HG03378 (cell line): ENCODE data around the gene DNASE1.

Experiments used
- ATAC-seq: cut with Tn5 transposase; IDR thresholded peaks from one replicate; pipeline ENCODE4 v1.9.1; 2021; ENCODE audit warnings: mild to moderate bottlenecking, moderate library complexity; ENCODE audit not compliant: unreplicated experiment

The DNASE1 gene

DNA sequence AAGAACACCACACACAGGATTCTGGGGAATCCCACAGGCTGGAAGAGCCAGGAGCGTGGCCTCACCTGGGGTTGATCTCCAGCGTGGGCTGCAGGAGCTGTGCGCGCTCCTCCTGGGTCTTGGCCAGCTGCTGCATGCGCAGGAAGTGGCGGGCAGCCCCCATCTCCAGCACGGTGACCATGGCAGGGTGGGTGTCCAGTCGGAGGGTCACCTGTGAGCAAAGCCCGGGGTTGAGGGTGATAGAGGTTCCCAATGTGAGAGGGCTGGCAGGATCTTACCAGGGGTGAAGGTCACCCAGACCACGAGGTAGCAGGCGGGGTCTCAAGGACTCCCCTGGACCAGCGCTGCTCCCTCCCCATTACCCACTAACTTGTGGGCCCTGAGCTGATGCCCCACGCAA is 7.4 kb downstream of the DNASE1 start:
- ATAC-seq, result no peak

DNA sequence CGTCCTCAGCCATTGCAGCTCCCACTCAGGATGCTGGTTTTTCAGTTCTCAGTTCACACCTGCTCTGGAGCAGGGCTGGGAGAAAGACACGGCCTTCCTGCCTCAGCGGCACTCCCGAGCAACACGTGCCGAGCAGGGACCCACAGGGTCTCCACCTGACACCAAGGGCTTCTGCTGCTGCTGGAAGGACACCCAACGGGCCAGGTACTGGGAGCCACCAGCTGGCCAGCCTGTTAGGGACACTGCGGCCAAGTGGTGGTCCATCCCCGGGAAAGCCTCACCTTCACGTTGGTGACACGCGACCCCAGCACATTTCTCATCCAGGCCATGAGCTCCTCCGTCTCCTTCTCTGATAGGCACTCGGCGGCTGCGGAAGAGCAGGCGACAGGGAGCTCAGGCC is 8.1 kb downstream of the DNASE1 start:
- no peak for ATAC-seq

DNA sequence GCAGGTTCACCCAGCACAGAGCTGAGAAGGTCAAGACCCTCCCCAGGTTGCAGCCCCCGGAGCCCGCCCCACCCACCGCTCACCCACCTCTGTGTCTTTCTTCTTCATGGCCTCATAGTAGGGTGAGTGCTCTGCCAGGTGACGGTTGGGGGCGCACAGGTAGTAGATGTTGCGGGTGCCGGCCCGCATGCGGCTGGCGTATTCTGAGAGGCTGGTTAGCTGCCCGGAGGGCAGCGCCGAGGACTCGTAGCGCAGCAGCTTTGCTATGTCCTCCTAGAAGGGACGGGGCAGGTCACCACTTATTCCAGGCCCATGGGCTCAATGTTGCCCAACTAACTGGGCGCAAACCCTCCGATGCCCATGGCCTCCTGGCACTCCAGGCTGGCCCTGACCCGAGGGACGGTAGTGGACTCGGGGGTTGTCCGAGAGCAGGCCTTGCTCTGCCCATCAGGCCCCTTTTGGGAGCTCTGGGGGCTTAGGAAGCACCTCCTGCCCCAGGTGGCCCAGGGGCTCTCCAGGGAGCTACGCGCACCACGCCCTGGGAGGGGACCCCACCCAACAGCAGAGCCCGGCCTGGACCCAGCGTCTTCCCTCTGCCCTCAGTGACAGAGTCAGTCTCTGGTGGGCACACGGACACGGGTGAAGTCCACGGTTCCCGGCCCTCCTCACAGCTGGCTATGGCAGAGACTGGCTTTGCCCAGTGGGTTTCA is 9.9 kb downstream of the DNASE1 start:
- ATAC-seq, result no peak

DNA sequence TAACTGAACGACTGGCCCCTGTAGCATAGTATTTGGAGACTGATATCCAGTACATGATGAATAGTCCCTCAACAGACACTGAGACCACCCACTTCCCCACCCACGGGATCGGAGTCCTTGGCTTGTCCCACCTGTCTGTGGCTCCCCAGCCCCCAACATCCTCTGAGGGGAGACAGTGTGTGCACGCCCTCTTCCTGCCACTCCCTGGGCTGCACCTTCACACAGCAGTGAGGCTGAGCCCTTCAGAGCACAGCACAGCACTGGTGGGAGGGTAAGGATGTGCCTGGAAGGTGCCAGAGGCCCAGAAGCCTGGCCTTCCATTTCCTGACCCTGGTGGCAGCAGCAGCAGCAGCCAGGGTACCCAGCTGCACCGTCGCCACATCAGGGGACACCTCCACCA is 11.0 kb downstream of the DNASE1 start:
- no peak for ATAC-seq

DNA sequence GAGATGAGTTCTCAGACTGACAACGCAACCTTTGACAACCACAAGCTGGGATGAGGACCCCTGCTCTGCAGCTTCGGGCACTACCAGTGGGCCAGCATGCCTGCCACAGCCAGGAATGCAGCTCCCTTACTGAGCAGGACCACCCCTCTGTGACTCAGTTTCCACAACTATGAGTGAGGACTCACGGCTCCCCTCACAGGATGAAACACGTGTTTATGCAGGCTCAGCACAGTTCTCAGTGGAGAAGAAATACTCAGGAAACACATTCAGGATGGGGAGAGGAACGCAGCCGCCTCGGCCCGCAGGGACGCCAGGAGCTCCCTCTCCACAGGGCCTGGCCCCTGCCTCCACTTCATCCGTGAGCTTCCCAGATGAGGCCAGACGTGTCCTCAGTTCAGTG is 14.1 kb downstream of the DNASE1 start:
- no peak for ATAC-seq

DNA sequence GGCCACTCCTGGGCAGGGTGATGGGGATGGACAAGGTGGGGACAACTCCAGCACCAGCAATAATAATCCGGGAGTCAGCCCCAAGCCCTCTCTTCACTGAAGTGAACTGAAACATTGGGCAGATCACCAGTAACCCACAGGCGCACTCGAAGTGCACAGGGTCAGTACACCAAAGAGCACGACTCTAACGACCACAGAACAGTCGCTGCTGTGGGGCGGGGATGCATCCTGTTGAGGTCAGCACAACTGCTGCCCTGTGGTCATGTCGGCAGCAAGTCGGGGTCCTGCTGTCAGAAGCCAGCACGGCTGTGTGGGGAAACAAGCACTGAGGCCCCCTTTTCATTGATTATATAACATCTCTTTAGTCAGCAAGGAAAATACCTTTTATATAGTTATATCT is 14.6 kb downstream of the DNASE1 start:
- ATAC-seq, result no peak

DNA sequence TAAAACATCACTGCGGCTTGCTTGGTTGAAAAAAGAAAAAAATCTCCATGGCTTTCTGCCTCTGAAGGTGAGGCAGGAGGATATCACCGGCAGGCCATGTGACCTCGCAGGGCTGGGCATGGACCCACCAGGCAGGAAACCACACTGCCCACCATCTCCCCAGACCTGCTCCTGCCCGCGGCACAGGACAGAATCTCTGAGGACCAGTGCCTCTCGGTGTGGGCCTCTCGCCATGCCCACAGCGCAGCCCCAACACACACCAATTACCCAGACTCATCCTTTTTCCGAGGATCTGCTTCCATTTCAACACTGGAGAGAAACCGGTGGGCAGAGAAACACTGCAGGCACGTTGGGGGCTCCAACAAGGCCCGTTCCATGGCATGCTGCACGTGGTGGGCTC is 16.2 kb downstream of the DNASE1 start:
- ATAC-seq, result no peak

DNA sequence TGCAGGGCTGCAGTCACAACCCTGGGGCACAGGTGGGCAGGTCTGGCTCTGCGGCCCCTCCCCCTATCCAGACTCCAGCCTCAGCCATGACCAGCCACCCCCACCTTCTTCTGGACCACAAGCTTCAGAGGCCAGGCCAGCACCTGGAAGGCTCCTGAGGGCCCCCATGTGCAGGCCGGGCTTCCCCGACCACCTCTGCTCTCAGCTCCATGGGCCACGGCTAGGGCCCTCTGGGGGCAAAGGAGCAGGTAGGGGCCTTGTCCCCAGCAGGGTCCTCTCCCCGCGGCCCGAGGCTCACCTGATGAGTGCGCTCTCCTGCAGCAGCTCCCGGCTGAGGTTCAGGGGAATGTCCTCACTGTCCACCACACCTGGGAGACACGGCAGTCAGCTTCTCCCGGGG is 16.9 kb downstream of the DNASE1 start:
- no peak for ATAC-seq

DNA sequence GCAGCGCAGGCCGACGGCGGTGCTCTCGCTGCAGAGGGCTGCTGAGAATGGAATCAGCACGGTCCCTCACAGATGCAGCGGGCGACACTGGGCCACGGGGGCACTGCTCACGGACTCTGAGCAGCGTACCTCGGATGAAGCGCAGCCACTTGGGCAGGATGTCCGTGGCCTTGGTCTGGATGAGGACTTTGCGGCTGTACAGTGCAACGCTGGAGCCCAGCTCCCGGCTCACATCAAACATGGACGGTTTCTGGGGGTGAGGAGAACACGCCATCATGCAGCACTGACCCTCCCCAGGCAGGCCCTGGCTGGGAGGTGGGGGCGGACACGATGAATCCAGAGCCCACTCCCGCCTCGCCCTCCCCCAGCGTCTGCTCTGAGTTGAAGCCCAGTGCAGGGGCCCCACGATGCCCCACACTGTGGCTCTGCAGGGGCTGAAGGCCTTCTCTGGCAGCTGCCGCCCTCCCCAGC is 18.1 kb downstream of the DNASE1 start:
- no peak for ATAC-seq

DNA sequence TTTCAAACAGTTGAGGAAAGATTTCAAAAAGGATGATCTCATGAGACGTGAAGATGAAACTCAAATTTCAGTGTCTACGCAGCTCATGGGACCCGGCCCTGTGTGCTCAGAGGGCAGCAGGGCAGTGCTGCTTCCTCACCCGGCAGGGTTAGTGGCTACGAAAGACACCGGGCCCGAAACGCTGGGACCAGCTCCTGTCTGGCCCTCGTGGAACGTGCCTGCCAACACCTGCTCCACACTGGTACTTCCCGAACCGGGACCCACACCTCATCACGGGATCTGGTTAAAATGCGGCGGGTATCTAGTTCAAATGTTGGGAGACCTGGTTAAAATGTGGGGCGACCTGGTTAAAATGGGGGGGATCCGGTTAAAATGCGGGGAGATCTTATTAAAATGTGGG is 18.7 kb downstream of the DNASE1 start:
- ATAC-seq, result no peak

DNA sequence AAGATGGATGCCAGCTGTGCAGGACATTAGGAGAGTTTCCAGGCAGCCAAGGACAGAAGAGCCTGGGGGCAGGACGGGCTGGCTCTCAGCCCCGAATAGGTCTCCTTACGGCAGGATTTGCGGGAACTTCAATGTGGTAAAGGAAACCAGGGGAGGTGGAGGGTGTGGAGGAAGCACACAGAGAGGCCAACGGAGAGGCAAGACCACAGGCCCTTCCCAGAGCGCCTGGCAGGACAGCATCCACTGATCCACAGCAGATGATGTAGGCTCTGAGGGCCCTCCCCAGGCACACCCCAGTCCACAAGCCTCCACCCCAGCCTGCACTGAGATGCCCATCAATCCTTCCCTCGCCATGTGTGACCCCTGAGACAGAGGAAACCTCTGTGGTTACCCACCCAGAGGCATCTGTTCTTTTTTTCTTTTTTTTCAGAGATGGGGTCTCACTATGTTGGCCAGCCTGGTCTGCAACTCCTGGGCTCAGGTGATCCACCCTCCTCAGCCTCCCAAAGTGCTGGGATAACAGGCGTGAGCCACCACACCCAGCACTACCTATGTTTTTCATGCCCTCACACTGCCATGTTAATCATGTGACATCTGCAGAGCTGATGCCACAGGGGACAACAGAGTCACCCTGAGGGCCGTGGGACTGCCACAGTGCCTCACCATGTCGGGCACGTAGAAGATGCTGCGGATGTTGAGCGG is 19.3 kb downstream of the DNASE1 start:
- no peak for ATAC-seq

DNA sequence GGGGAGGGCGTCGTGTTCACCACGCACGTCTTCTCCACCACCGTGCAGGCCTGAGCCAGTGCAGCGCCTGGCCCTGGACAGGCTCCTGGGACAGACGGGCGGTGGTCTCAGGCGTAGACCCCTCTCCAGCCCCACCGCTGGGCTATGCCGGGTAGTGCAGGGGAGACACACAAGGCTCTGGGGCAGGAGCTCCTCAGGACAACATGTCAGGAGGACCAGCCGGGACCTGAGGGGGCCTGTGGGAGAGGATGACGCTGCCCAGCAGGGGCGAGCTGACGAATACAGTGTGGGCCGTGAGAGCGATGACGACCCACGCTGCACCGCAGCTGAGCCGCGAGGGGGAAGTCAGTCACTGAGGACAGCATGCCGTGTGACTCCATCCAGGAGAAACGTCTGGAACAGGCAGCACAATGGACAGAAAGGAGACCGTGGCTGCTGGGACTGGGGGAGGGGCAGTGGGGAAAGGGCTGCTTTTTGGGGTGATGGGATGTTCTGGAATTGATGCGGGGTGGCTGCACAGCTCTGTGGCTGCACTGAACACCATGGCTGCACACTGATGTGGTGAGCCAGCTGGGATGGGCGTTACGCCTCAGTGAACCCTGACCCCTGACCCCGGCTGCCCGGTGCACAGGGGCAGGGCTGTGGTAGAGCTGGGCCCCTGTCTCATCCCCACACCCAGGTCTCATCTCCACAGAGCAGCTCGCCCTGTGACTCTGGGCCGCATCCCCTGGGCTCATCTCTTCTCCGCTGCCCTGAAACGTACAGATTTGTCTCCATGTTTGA is 20.2 kb downstream of the DNASE1 start:
- ATAC-seq, result no peak

DNA sequence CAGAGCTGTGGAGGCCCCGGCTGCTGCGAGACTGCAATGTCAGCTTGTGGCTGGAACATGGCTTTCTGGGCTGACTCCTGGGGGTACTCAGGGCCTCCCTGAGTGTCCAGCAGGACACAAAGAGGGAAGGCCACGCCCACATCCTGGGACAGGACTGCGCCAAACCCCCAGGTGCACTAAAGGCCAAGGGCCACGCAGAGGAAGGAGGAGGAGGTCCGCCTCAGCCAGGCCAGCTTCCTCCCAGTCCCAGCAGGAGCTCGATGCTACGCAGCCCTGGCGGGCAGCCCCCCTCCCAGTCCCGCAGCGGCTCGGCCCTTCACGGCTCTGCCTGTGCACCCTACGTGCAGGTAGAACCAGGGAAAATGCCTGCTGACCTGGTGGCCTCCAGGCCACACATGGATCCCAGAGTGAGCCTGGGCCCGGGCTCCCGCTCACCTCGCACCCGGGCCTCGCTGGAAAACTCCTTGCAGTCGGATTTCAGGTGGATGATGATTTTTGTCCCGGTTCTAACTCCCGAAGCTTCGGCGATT is 21.2 kb downstream of the DNASE1 start:
- no peak for ATAC-seq

DNA sequence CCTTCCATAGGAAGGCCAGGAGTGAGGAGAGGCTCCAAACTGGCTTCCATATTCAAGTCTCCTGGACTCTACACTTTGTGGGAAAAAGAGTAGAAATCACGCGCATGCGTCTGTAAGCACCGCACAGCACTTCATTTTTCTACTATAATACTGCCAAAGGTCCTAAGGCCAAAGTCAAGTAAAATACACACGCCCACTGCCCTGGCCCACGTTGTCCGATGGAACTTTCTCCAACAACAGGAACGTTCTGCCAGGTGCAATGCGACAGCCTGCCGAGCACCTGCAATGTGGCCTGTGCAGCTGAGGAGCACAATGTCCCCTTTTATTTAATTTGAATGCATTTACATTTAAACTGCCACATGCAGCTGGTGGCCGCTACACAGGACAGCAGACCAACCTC is 23.5 kb downstream of the DNASE1 start:
- ATAC-seq, result no peak

DNA sequence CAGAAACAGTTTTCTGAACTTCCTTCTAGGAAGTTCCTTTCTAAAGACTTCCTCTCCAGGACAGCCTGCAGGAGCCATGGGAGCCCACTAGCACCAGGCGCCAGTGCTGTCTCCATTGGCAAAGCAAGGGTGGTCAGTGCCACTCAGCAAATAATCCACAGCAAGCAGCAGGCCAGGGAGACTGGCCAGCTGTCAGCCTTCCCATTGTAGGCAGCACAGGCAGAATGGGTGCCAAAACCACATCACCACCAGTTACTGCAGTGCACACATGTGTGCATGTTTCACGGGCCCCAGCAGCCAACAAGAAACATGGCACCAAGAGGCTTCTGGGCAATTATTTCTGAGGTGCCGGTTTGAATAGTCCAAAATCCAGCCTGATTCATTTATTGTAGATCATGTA is 26.7 kb downstream of the DNASE1 start:
- no peak for ATAC-seq

DNA sequence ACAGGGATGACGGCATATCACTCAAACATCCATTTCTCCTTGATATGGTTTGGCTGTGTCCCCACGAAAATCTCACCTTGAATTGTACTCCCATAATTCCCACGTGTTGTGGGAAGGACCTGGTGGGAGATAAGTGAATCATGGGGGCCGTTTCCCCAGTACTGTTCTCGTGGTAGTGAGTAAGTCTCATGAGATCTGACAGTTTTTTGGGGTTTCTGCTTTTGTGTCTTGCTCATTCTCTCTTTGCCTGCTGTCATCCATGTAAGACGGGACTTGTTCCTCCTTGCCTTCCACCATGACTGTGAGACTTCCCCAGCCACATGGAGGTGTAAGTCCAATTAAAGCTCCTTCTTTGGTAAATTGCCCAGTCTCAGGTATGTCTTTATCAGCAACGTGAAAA is 32.5 kb downstream of the DNASE1 start:
- no peak for ATAC-seq

DNA sequence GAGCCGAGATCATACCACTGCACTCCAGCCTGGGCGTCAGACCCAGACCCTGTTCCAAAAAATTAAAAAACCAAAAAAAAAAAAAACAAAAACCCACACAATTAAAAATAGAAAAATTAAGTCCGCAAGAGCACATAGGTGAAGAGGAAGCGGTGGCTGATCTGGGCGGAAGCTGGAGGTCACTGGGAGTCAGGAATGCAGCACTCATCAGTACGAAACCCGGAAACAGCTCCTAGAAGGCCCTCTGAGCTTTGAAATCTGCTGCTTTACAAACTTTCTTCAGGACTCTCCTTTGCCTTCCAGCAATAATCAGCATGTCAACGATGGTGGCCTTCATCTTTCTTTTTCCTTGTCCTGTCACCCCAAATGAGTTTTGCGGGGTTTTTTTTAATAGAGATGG is 33.3 kb downstream of the DNASE1 start:
- ATAC-seq, result no peak

DNA sequence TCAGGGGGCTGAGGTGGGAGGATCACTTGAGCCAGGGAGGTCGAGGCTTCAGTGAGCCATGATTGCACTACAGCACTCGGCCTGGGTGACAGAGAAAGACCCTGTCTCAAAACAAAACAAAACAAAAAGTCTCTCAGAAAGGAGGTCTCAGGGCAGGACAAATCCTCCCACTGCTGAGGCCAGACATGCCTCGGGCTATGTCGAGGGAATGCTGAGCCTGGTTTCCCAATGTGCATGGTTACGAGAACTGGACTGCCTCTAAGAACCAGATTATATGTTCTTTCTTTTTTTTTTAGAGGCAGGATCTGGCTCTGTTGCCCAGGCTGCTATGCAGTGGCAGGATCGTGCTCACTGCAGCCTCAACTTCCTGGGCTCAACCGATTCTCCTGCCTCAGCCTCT is 35.2 kb downstream of the DNASE1 start:
- no peak for ATAC-seq

DNA sequence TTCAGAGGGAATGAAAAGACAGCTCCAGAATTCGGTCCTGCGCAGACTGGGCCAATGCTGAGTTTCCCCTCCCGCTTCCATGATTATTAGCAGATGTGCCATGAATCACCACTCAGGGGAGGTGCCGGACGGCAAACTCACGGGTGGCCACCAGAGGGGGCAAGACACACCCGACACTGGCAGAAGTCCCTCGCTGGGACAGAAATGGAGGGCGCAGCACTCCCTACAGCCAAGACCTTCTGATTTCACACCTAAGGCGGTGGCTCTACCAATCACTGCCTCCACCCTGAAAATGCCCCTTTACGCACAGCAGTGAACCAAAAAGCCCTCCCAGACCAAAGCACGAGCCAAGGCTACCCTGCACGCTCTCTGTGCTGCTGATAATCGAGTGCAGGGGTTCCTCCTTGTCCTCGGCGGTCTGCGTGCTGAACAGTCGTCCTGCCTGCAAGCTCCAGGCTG is 36.0 kb downstream of the DNASE1 start:
- ATAC-seq, result no peak

DNA sequence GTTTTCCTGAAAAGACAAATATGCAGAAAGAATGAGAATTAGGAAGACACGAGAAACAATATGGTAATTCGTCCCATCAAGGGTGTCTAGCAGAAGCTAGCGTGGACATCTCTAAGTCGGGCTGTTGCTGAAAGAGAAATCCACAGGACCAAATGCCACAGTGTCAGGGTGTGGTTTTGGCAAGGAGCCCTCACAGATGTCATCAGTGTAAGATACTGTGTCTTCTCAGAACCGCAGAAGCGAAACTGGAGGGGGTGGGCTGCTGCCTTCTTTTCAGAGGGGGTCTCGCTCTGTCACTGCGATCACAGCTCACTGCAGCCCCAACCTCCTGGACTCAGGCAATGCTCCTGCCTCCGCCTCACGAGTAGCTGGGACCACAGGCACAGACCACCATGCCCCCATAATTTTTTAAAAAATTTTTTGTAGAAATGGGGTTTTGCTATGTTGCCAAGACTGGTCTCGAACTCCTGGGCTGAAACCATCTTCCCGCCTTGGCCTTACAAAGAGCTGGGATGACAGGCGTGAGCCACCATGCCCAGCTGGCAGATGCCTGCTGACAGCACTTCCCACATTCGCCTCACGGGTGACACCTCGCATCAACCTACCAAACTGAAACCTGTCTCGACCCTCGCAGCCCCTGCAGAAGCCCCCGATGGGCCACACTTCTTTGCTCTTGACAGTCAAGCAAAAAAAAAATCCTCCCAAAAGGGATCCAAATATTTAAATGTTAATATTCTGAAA is 36.7 kb downstream of the DNASE1 start:
- ATAC-seq, result no peak

DNA sequence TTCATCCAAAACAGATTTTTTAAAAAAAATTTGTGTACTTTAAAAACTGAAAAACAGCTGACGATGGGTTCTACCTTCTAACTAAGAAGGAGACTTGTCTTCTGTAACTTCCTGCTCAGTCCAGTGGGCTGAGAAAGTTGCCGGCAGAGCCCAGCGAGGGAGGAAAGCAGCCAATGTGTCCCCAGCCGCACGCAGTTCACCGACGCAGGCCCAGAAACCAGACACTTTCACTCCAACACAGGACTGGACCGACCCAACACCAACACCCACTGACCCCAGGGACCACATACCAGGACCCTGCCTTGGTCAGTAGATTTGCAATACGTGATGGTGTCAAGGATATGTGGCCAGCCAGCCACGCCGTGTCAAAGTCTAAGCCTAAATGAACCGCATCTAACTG is 37.3 kb downstream of the DNASE1 start:
- ATAC-seq, result no peak
